HTERT RPE-1 (cell line): ENCODE data around the gene DPM3.
"Not testable (repeated sequence)": the region's sequence is repeated elsewhere in the genome, so short reads cannot be mapped to it uniquely, and the experiment has no call there.

Source experiments
- in situ Hi-C: fragments of 300-500 bp; cut with MboI; formaldehyde crosslinking; loops from 4 replicates; pipeline ENCODE4 v1.14.3; 2020; ENCODE audit warnings: low sequenced_read_pairs

The DPM3 gene

DNA sequence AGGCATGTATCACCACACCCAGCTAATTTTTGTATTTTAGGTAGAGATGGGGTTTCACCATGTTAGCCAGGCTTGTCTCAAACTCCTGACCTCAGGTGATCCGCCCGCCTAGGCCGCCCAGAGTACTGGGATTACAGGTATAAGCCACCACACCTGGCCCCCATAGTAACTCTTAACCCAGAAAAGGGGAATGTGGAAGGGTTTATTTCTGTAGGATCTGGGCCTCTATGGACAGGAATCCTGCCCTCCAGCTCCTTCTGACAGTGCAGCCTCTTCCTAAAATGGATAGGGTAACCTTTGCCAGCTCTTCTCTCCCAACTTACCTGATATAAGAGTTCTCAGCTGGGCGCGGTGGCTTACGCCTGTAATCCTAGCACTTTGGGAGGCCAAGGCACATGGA, 22.3 kb upstream of the DPM3 start:
- in situ Hi-C loops: not testable (repeated sequence)

DNA sequence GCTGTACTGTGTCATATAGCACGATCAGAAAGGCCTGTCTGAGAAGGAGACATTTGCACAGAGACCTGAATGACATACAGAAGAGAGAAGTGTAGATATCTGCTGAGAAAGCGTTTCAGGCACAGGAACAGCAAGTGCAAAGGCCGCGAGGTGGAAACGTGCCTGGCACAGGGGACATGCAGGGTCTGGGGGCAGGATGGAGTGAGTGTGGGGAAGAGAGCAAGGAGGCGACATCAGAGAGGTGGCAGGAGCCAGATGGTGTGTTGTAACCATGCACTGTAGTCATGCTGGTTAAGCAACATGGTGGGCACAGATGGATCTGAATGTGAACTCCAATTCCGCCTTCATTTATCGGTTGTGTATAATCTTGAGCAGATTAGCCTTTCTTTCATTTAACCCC, 19.8 kb upstream of the DPM3 start:
- in situ Hi-C loops: no loop called here

DNA sequence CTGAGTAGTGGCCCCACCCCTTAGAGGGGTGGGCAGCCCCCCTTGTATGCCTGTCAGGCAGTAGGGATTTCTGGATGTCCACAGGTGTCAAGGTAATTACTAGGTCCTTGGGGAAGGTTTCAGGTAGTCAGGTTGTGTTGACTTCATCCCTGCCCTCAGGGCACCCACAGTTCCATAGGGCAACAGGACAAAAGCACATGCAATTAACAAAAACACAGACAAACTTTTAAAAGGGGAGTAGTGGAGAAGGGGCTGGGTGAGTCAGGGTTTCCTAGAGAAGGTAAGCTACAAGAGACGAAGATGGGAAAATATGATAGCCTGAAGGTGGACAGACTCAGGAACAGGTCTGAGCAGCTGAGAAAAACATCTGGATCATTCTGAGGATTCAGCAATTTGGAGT, 18.7 kb upstream of the DPM3 start:
- in situ Hi-C loops: no loop called here

DNA sequence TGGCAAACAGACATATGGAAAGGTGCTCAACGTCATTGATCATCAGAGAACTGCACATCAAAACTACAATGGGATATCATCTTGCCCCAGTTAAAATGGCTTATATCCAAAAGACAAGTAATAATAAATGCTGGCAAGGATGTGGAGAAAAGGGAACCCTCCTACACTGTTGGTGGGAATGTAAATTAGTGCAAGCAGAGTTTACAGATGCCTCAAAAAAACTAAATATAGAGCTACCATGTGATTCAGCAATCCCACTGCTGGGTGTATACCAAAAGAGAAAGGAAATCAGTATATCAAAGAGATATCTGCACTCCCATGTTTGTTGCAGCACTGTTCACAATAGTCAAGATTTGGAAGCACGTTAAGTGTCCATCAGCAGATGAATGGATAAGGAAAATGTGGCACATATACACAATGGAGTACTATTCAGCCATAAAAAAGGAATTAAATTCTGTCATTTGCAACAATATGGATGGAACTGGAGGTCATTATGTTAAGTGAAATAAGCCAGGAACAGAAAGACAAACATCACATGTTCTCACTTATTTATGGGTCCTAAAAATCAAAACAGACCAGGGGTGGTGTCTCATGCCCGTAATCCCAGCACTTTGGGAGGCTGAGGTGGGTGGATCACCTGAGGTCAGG, 15.8 kb upstream of the DPM3 start:
- in situ Hi-C loops: not testable (repeated sequence)

DNA sequence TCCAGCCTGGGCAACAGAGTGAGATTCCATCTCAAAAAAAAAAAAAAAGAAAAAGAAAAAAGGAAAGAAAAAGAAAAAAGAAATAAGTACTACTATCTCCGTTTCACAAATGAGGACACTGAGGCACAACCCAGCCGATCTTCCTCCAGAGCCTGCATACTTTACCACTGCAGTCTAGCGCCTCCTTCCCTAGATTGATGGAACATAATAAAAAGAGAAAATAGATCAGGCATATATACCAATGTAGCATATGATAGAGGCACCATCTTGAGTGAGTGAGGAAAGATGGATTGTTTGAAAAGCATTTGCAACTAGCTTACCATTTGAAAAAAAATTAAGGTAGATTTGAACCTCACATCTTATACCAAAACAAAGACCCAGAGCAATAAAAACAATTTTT, 5.2 kb upstream of the DPM3 start:
- in situ Hi-C loops: no loop called here

DNA sequence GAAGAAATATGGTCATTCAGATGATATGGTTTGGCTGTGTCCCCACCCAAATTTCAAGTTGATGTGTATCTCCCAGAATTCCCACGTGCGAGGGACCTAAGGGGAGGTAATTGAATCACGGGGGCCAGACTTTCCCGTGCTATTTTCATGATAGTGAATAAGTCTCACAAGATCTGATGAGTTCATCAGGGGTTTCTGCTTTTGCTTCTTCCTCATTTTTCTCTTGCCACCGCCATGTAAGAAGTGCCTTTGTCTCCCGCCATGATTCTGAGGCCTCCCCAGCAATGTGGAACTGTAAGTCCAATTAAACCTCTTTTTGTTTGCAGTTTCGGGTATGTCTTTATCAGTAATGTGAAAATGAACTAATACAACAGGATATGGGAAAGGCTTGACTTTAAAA, 1.4 kb upstream of the DPM3 start:
- in situ Hi-C loops: no loop called here

DNA sequence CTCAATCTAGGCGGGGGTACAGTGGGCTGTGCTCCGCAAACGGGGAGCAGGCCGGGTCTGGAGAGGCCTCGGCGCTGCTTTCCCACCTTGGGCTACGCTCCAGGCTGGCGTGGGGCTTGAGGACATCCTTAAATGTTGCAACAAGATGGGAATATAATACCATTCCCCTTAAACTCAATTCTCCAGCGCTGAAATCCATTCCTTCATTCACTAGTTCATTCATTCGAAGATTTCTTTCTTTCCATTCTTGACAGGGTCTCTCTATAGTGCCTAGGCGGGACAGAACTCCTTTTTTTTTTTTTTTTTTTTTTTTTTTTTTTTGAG, 261 bp upstream of the DPM3 start:
- in situ Hi-C loops: no loop called here

DNA sequence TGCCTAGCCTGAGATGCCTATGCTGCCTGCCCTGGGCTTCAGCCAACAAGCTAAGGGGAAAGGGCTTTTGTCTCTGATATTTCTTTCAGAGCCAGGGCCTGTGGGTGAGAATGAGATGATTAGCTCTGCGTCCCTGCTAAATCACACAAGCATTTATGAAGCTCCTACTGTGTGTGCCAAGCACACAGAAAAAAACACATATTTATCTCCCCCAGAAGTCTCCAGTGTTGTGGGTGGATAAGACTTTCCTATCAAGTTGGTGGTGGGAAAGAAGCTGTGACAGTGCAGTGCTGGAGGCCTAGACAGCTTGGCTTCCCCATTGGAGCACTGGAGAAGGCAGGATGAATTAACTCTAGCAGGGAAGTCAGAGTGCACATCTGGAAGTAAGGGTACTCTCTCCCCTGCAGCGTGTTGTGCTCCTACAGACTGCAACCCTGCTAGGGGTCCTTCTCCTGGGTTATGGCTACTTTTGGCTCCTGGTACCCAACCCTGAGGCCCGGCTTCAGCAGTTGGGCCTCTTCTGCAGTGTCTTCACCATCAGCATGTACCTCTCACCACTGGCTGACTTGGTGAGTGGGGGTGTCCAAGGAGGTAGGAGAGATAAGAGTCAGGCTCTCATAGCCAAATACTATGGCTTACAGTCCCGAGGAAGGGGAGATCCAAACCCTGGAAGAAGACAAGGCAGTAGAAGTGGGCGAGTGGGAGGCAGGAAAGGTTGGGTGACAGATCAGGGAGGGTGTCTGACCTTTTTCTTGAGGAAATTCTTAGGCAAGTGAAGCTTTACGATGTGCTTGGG, 3.0 kb downstream of the DPM3 start:
- in situ Hi-C loops: no loop called here

DNA sequence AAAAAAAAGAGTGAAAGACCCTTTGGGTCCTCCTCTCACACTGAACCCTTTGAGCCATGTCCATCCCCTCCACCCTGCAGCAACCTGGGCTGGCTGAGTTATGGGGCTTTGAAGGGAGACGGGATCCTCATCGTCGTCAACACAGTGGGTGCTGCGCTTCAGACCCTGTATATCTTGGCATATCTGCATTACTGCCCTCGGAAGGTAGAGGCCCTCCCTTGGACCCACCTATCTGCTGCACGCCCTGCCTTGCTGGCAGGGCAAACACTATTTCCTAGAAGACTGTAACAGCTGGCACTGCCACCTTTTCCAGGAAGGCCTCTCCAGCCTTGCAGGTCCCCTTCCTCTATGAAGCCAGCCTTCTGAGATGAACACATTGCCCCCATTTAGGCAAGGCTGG, 3.6 kb downstream of the DPM3 start:
- in situ Hi-C loops: no loop called here

DNA sequence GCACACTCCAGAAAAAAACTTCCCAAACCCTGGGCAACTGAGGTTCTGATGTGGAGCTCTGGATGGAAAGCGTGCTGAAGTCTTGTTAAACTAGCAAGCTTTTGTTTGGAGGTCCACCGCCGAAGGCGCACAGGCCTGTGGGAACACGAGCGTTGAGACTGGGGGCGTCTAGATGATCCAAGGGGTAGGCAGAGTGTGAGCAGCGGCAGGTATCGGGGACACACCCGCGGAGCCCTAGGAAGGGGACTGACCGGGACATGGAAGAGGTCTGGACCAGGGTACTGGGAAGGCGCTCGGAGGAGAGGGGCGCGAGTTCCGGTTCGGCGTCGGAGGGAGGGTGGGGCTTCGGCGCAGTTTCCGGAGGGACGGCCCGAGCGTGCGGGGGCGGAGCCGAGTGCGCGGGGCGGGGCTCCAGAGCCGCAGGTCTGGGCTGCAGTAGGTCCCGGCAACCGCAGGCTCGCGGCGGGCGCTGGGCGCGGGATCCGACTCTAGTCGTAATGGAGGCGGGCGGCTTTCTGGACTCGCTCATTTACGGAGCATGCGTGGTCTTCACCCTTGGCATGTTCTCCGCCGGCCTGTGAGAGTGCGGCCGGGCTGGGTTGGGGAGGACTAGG, 4.8 kb downstream of the DPM3 start, which contains the start of gene SLC50A1:
Gene SLC50A1, plus strand, starts transcription at position 438 of the 614 bp plus-strand sequence. Its CDS starts 60 bp downstream, at position 498.
- in situ Hi-C loops: no loop called here

DNA sequence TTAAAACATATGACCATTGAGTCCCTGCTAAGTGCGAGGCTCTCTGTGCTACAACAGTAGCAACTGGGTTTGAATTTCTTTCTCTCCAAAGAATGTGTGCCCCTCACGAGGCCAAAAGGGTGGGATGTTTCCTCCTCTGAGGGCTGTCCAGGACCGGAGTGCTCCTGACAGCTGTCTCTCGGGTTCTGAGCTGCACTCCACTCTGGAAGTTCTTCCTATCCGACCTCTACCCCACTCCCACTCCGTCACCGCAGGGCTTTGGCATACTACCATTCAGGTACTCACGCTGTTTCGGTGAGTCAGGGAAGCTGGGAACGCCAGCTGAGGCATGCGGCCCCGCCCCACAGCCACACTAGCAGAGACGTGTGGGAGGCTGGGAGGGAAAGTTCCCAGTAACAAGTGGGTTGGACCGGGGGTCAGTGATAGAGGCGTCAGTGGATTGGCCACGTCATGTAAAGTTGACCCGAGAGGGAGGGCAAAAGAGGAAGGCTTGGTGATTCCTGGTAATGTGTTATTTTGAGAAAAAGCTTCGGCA, 5.4 kb downstream of the DPM3 start:
- in situ Hi-C loops: no loop called here

DNA sequence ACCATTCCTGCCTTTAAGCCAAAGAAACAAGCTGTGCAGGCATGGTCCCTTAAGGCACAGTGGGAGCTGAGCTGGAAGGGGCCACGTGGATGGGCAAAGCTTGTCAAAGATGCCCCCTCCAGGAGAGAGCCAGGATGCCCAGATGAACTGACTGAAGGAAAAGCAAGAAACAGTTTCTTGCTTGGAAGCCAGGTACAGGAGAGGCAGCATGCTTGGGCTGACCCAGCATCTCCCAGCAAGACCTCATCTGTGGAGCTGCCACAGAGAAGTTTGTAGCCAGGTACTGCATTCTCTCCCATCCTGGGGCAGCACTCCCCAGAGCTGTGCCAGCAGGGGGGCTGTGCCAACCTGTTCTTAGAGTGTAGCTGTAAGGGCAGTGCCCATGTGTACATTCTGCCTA, 6.0 kb downstream of the DPM3 start:
- in situ Hi-C loops: no loop called here

DNA sequence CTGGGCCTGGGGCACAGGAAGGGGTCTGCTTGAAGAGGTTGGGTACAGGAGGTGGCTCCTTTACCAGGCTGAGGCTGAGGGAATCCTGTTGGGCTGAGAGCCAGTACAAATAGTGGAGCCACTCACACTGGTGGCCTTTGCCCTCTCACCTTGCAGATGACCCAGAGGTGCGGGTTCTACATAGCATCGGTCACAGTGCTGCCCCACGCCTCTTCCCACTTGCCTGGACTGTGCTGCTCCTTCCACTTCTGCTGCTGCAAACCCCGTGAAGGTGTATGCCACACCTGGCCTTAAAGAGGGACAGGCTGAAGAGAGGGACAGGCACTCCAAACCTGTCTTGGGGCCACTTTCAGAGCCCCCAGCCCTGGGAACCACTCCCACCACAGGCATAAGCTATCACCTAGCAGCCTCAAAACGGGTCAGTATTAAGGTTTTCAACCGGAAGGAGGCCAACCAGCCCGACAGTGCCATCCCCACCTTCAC, 6.5 kb downstream of the DPM3 start:
- in situ Hi-C loops: no loop called here

DNA sequence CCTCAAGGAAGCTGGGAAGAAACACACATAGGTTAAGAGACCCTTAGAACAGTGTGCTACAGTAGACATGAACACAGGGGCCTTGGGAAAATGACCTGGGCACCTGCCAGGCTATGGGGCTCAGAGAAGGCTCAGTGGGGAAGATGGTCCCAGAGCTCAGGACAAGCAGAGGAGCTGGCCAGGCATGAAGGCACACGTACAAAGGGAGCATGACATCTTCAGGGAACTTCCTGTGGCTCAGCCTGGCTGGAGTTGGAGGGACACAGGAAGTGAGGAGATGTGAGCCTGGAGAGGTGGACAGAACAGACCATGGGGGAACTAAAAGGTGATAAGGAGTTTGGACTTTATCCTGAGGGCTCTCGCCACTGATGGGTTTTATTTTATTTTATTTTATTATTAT, 8.5 kb downstream of the DPM3 start:
- in situ Hi-C loops: no loop called here

DNA sequence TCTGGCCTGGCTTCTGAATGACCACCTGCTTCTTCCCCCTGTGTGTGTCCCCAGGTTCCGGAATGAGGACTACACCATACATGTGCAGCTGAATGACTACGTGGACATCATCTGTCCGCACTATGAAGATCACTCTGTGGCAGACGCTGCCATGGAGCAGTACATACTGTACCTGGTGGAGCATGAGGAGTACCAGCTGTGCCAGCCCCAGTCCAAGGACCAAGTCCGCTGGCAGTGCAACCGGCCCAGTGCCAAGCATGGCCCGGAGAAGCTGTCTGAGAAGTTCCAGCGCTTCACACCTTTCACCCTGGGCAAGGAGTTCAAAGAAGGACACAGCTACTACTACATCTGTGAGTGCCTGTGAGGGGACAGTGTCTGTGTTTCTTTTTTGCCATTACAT, 9.0 kb downstream of the DPM3 start:
- in situ Hi-C loops: no loop called here

DNA sequence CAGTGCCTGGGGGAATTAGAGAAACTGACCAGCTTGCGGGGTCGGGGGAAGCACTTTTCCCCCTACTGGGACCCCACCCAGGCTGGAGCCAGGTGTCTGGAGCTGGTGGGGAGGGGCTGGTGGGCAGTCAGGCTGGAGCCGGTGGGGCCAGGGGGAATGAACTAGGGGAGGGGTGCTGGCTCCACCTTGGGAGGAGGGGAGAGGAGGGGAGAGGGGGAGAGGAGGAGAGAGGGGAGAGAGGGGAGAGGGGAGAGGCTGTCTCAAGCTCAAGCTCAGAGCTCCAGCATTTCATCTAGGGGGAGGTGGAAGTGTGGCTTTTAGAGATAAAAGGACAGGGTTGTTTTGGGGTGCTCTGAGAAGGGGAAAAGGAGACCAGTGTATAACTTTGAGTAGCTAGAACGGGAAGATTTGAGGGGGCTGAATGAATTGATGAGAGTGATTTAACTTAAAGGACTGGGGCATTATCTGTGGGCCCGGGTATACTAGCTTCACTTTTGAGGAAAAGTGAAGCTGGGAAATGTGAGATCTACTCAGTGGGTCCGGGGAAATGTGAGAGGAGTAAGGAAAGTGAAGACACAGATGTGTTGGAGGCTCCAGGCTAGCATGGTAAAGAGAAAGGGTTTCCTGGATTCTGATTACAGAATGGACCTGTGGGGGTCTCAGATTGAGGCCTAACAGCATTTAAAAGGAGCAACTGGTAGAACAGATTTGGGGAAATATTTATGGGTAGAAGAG, 9.9 kb downstream of the DPM3 start:
- in situ Hi-C loops: no loop called here

DNA sequence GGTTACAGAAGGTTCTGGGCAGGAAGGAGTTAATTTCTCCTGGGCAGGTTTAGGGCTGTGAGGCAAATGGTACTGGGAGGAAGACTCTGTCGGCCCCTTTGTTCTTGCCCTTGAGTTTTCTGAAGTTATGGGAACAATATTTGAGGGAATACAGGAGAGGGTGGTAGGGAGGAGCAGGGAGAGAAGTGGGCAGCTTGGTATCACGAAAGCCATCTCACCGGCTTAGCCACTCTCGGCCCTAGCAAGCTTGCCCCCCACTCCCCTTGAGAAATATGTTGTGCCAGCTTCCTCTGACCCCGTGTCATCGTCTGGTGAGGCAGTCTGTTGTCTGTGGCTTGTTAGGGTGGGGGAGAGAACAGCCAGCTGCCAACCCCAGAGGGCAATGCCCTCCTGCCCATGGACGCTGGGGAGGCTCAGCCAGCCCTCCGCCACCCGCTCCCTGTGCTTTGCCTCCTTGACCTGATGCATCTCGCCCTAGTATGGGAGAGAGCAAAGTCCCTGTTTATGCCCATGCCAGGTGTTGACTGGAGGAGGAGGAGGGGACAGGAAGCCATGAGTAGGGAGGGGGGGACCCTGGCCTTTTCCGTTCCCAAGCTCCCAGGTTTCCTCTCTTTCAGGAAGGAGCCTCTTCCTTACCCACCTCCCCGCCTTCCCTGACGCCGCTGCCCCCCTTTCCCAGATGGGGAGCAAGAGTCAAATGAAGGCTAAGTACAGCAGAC, 11.4 kb downstream of the DPM3 start:
- in situ Hi-C loops: no loop called here

DNA sequence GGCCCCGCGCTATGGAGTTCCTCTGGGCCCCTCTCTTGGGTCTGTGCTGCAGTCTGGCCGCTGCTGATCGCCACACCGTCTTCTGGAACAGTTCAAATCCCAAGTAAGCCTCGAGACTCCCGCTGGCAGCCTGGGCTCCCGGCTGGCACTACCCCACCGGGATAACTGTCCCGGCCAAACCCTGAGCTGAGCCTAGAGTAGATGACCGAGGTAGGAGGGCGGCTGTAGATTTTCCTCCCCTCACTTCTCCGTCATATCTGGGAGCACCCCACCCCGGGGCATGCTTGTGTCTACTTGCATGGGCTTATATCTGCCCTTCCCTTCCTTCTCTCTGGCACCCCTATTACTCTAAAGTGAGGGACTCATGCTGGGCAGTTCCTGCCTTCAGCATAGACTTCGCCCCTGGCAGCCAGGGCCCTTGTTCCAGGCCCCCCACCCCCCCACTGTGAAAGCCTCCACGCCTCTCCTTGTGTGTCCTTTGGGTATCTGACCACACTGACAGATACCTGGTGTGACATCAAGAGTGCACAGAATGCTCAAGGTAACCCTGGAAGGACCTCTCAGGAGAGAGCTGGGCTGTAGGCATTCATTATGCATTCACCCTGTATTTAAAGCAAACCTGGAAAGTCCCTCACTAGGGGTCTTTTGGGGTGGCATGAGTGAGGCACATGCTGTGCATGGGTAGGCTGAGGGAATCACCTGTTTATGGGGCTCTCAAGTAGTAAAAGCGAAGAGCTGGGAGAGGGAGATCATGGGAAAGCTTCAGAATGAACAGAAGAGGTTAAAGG, 12.2 kb downstream of the DPM3 start:
- in situ Hi-C loops: no loop called here

DNA sequence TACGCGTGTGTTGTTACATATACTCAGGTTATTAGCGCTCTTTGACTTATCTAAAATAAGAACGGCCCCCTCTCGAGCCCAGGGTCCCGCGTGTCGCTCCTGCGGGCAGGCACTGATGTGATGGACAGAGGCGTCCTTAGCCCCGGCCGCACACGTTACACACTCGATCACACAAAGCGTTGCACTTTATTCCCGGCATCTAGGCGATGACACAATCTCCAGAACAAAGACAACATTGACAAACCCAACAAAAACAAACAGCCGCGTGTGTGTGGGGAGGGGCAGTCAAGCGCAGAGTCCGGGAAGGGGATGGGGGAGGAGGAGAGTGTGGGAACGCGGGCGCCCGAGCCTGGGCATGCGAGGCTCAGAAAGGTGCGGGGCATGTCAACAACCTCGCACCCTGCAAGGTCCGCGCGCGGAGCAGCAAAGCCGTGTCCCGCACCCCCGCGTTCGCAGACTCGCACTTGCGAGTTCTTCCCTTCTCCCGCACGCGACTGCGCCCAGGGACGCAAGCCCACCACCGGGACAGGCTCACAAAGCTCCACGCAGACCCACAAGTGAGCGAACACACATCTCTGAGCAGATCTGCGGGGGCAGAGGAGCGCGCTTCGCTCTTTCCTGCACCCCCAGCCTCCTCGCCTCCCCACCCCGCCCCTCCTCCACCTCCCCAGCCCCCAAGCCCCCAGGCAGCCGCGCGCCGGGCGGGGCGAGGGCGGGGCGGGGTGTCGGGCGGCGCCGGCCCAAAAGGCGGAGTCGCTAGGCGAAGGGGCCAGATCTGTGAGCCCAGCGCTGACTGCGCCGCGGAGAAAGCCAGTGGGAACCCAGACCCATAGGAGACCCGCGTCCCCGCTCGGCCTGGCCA, 13.0 kb downstream of the DPM3 start, which contains the start of gene EFNA1:
Gene EFNA1, plus strand, starts transcription at position 772 of the 862 bp plus-strand sequence. CDS start 102 bp downstream, outside the sequence.
- in situ Hi-C loops: no loop called here
